GM23248 (cell line): ENCODE results near the gene SLC38A5. TPM values are rescaled to one million over a fixed set of nuclear protein-coding genes. Genes with fewer than 3 reads are reported as not detected.

Source experiments
- DNase-seq: peaks from one replicate; pipeline ENCODE4 v3.0.0-alpha.2; 2015
- H2AFZ ChIP-seq: fragments of 200-600 bp; sonication (generic); 2 replicates; pipeline ENCODE4 v1.6.1; 2016; ENCODE audit warnings: antibody characterized with exemption
- H3F3A ChIP-seq: fragments of 200-600 bp; sonication (generic); 2 replicates; pipeline ENCODE4 v1.6.1; 2016; ENCODE audit warnings: mild to moderate bottlenecking, antibody characterized with exemption, mixed run types; ENCODE audit not compliant: insufficient read depth
- H3K27ac ChIP-seq: fragments of 200-600 bp; sonication (generic); 2 replicates; pipeline ENCODE4 v1.5.1; 2016; ENCODE audit warnings: mild to moderate bottlenecking
- H3K27me3 ChIP-seq: fragments of 200-600 bp; sonication (generic); replicated peaks from 2 replicates; pipeline ENCODE4 v1.6.1; 2016; ENCODE audit warnings: mild to moderate bottlenecking; ENCODE audit not compliant: insufficient read depth
- H3K36me3 ChIP-seq: fragments of 200-600 bp; sonication (generic); 2 replicates; pipeline ENCODE4 v1.6.1; 2016; ENCODE audit warnings: low read depth, mild to moderate bottlenecking
- H3K4me1 ChIP-seq: fragments of 200-600 bp; sonication (generic); 2 replicates; pipeline ENCODE4 v1.6.1; 2016; ENCODE audit warnings: mild to moderate bottlenecking; ENCODE audit not compliant: insufficient read depth
- H3K4me2 ChIP-seq: fragments of 200-600 bp; sonication (generic); one replicate; pipeline ENCODE4 v1.6.1; 2016; ENCODE audit warnings: mild to moderate bottlenecking; ENCODE audit not compliant: unreplicated experiment
- H3K4me3 ChIP-seq: fragments of 200-600 bp; sonication (generic); 2 replicates; pipeline ENCODE4 v1.5.1; 2016; ENCODE audit warnings: mild to moderate bottlenecking
- H3K79me2 ChIP-seq: fragments of 200-600 bp; sonication (generic); 2 replicates; pipeline ENCODE4 v1.6.1; 2016; ENCODE audit warnings: mild to moderate bottlenecking; ENCODE audit not compliant: insufficient read depth
- H3K9ac ChIP-seq: fragments of 200-600 bp; sonication (generic); 2 replicates; pipeline ENCODE4 v1.6.1; 2016; ENCODE audit warnings: mild to moderate bottlenecking
- H3K9me2 ChIP-seq: fragments of 200-600 bp; sonication (generic); 2 replicates; pipeline ENCODE4 v1.6.1; 2016; ENCODE audit warnings: mixed run types, mild to moderate bottlenecking, moderate library complexity; ENCODE audit not compliant: insufficient read depth
- H3K9me3 ChIP-seq: fragments of 200-600 bp; sonication (generic); one replicate; pipeline ENCODE4 v1.6.1; 2017; ENCODE audit warnings: low read depth
- H4K20me1 ChIP-seq: fragments of 200-600 bp; sonication (generic); 2 replicates; pipeline ENCODE4 v1.6.0; 2016; ENCODE audit not compliant: insufficient read depth
- EZH2 ChIP-seq: fragments of 200-600 bp; sonication (generic); IDR thresholded peaks from 2 replicates; pipeline ENCODE4 v1.6.1; 2018; ENCODE audit warnings: antibody characterized with exemption, mild to moderate bottlenecking; ENCODE audit not compliant: insufficient read depth, poor library complexity, severe bottlenecking
- EZH2phosphoT487 ChIP-seq: fragments of 200-600 bp; sonication (generic); IDR thresholded peaks from 2 replicates; pipeline ENCODE4 v1.6.1; 2018; ENCODE audit warnings: antibody characterized with exemption, moderate library complexity, mild to moderate bottlenecking, low read depth; ENCODE audit not compliant: insufficient read depth
- WGBS, 2 experiments: methylation state at CpG; one replicate each; pipeline ENCODE4 v1.1.6; 2015 to 2017; ENCODE audit warnings: low lambda C conversion rate in 2 of 2, low coverage in 1 of 2; ENCODE audit errors: missing lambda C conversion rate in 2 of 2; 5-methylcytosine and 5-hydroxymethylcytosine counted together
- in situ Hi-C: fragments of 300-500 bp; cut with MboI; formaldehyde crosslinking; loops from 2 replicates; pipeline ENCODE4 v1.15.0; 2020
- polyA plus RNA-seq: library from polyadenylated mRNA; unstranded; fragments of >200 nt; fragmentation: Nextera tagmentation; extraction: Ambion mirVana; gene quantifications from 2 replicates; pipeline ENCODE4 v1.2.1, GENCODE V29; 2016
- total RNA-seq: library from RNA; depleted of rRNA; stranded (reverse); fragments of >200 nt; shearing (Covaris generic); gene quantifications from 2 replicates; pipeline ENCODE4 v1.2.3, GENCODE V29; 2014

The SLC38A5 gene
- total and polyA plus RNA-seq, 2 experiments from 2014 or later: 32.4 to 35.3 TPM

GRCh38 chrX:48491809-48492208, 21.7 kb upstream of the SLC38A5 start:
- no peaks in the 10 kb centered on the region for H3K79me2 ChIP-seq
- in situ Hi-C loops: loop anchor here (25.0 kb wide), 1 partner anchor 405 kb away; no protein-coding TSS in a partner anchor
- no peak overlapping the region for H3K4me3 ChIP-seq
- peak overlapping the region; percentile 65 for H3K27ac ChIP-seq
- 0 out of 2 replicates have a peak overlapping the region, but pooled peaks have one; percentile 17 for H3K9ac ChIP-seq
- 51 to 64% methylated on average over 7 to 9 of the region's 9 CpGs for WGBS, 2 experiments
- H3K4me2 ChIP-seq: peak overlapping the region; percentile 42
- no peaks in the 10 kb centered on the region for H3K9me2 ChIP-seq
- peaks cover 17% of the 10 kb centered on the region for H3K4me1 ChIP-seq
- H3F3A ChIP-seq: no peaks in the 10 kb centered on the region
- H4K20me1 ChIP-seq: no peaks in the 10 kb centered on the region
- no peaks in the 10 kb centered on the region for H3K36me3 ChIP-seq
- H3K27me3 ChIP-seq: no peaks in the 10 kb centered on the region
- H2AFZ ChIP-seq: no peak overlapping the region
- TF ChIP-seq EZH2phosphoT487 (no peak), EZH2 (no peak)
- H3K9me3 ChIP-seq: no peaks in the 10 kb centered on the region
- peak; percentile 16 for DNase-seq

DNA sequence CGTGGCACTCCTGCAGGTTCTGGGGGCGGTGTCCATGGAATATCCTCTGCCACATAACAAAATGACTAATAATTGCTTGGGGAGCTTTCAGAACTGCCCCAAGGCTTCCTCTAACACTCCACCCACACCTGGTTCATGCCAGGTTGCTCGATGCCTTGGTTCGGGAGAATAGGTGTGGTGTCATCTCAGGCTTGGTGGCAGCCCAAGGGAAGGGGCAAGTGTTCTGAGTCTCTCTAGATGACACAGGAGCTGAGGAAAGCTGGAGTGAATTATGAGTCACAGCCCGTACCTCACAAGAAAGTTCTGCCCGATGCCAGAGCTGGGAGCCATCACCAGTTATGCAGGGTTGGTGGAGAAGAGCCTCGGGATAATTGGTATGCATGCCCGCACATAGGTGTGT, 20.6 kb upstream of the SLC38A5 start:
- no peak overlapping the region for H3K4me3 ChIP-seq
- no peak for TF ChIP-seq EZH2
- TF ChIP-seq EZH2phosphoT487: no peak
- H3K79me2 ChIP-seq: no peaks in the 10 kb centered on the region
- no peak overlapping the region for H3K9ac ChIP-seq
- H3K4me1 ChIP-seq: peaks cover 17% of the 10 kb centered on the region
- no peaks in the 10 kb centered on the region for H3K36me3 ChIP-seq
- H3F3A ChIP-seq: no peaks in the 10 kb centered on the region
- H3K9me3 ChIP-seq: no peaks in the 10 kb centered on the region
- 22 to 33% methylated on average over 6 to 8 of the region's 8 CpGs for WGBS, 2 experiments
- in situ Hi-C loops: loop anchor here (25.0 kb wide), 1 partner anchor 403 kb away; no protein-coding TSS in a partner anchor
- no peaks in the 10 kb centered on the region for H3K9me2 ChIP-seq
- no peak overlapping the region for H3K4me2 ChIP-seq
- H3K27ac ChIP-seq: peak overlapping the region; percentile 35
- H4K20me1 ChIP-seq: no peaks in the 10 kb centered on the region
- no peak overlapping the region for H2AFZ ChIP-seq
- no peaks in the 10 kb centered on the region for H3K27me3 ChIP-seq
- peak; percentile 72 for DNase-seq

DNA sequence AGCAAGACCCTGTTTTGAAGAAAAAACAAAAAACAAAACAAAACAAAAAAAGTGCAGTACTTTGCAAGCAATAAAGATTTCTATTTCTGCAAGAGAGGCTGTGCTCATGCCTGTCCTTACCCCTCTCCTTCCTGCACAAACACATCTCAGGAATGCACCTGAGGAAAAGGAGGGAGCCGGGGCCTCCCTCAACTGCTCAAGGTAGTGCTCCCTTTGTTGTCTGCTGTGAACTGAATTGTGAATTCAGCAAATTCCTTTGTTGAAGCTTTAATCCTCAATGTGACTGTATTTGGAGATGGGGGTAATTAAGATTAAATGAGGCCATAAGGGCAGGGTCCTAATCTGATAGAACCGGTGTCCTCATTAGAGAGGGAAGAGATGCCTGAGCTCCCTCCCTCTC, 19.8 kb upstream of the SLC38A5 start:
- H3K4me3 ChIP-seq: no peak overlapping the region
- no peak for DNase-seq
- H3K9me3 ChIP-seq: no peaks in the 10 kb centered on the region
- H3K27ac ChIP-seq: peak overlapping the region; percentile 35; the same call in 1 of the 2 replicates
- no peaks in the 10 kb centered on the region for H3F3A ChIP-seq
- H3K36me3 ChIP-seq: no peaks in the 10 kb centered on the region
- H3K9me2 ChIP-seq: no peaks in the 10 kb centered on the region
- H3K4me2 ChIP-seq: no peak overlapping the region
- 50 to 63% methylated on average over 2 of the region's 2 CpGs for WGBS, 2 experiments
- no peaks in the 10 kb centered on the region for H3K79me2 ChIP-seq
- H4K20me1 ChIP-seq: no peaks in the 10 kb centered on the region
- no peaks in the 10 kb centered on the region for H3K27me3 ChIP-seq
- no peak for TF ChIP-seq EZH2phosphoT487
- TF ChIP-seq EZH2: no peak
- H3K9ac ChIP-seq: no peak overlapping the region
- in situ Hi-C loops: loop anchor here (25.0 kb wide), 1 partner anchor 403 kb away; no protein-coding TSS in a partner anchor
- H3K4me1 ChIP-seq: peaks cover 17% of the 10 kb centered on the region
- H2AFZ ChIP-seq: no peak overlapping the region

GRCh38 chrX:48489296-48489695, 19.2 kb upstream of the SLC38A5 start:
- no peaks in the 10 kb centered on the region for H3K9me3 ChIP-seq
- DNase-seq: no peak
- H3K4me3 ChIP-seq: no peak overlapping the region
- no peaks in the 10 kb centered on the region for H3K36me3 ChIP-seq
- in situ Hi-C loops: loop anchor here (25.0 kb wide), 1 partner anchor 402 kb away; no protein-coding TSS in a partner anchor
- TF ChIP-seq EZH2 (no peak), EZH2phosphoT487 (no peak)
- H3K27ac ChIP-seq: no peak overlapping the region
- no peak overlapping the region for H3K9ac ChIP-seq
- no peaks in the 10 kb centered on the region for H3K27me3 ChIP-seq
- peaks cover 17% of the 10 kb centered on the region for H3K4me1 ChIP-seq
- WGBS, 2 experiments: 85 to 100% methylated on average over 2 to 9 of the region's 9 CpGs
- no peaks in the 10 kb centered on the region for H4K20me1 ChIP-seq
- no peak overlapping the region for H2AFZ ChIP-seq
- H3K79me2 ChIP-seq: no peaks in the 10 kb centered on the region
- H3K9me2 ChIP-seq: no peaks in the 10 kb centered on the region
- no peak overlapping the region for H3K4me2 ChIP-seq
- H3F3A ChIP-seq: no peaks in the 10 kb centered on the region
